ENCODE data around the gene ARFGAP2.

- no peak for TF ChIP-seq POLR2A (IDR thresholded peaks at IDR 0.05)
- TF ChIP-seq, protein P1, sequence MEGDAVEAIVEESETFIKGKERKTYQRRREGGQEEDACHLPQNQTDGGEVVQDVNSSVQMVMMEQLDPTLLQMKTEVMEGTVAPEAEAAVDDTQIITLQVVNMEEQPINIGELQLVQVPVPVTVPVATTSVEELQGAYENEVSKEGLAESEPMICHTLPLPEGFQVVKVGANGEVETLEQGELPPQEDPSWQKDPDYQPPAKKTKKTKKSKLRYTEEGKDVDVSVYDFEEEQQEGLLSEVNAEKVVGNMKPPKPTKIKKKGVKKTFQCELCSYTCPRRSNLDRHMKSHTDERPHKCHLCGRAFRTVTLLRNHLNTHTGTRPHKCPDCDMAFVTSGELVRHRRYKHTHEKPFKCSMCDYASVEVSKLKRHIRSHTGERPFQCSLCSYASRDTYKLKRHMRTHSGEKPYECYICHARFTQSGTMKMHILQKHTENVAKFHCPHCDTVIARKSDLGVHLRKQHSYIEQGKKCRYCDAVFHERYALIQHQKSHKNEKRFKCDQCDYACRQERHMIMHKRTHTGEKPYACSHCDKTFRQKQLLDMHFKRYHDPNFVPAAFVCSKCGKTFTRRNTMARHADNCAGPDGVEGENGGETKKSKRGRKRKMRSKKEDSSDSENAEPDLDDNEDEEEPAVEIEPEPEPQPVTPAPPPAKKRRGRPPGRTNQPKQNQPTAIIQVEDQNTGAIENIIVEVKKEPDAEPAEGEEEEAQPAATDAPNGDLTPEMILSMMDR (IDR thresholded peaks at IDR 0.05), result no peak
Measured at GRCh38 chr11:47136327-47136726, 40.4 kb downstream of the ARFGAP2 start.
